NCI-H187 treated with DMSO at 0.1 percent for 48 hours (cell line): ENCODE measurements around the gene THOC1.

Experiments used
- DNase-seq: peaks from one replicate; lab custom pipeline; 2025; lab: John Stamatoyannopoulos, UW

Gene THOC1

GRCh38 chr18:274313-274712 lies 6.5 kb upstream of the THOC1 start:
- no peak for DNase-seq

GRCh38 chr18:273525-273924 lies 5.7 kb upstream of the THOC1 start:
- DNase-seq = no peak

- DNase-seq = no peak
These were observed 4.8 kb upstream of the THOC1 start for GRCh38 chr18:272650-273049.

DNA sequence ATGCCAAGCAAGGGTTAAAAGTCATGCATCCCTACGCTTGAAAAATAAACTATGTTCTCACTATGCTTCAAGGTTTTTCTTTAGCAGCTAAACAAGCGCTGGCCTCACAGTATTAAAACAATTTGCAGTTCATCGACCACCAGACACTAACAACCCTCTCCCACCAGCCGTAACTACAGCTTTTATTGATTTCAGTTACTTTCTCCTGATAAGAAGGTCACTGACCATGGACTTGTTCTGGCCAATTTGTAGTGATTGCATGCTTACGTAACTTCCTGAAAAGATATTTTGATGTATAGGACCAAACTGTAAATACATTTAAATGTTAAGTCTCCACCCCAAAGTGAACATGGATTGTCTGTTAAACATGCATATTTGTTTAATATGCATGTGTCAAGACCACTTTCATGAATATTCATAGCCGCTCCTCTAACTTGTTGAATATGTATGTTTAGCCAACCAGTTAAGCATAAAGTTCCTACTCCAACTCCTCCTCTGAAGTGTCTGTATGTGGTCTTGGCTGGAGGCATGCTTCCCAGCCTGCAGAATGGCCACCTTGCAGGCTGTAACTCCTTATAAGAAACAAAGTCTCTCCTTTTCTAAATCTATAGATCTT lies 1.7 kb upstream of the THOC1 start:
- no peak for DNase-seq

DNA sequence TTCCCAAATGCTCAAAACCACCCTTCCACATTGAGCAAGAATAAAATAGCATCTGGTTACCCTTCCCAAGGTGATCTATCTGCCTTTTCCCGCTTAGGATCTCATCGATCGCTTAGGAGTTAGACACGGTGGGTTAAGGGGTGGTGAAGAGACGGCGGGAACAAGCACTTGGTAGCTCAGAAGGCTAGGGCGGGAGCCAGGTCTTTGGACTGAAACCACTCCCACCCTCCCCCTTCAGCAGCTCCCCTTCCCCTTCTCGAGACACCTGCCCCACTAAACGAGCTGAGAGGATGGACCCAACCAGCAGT lies 513 bp downstream of the THOC1 start:
- DNase-seq = no peak

DNA sequence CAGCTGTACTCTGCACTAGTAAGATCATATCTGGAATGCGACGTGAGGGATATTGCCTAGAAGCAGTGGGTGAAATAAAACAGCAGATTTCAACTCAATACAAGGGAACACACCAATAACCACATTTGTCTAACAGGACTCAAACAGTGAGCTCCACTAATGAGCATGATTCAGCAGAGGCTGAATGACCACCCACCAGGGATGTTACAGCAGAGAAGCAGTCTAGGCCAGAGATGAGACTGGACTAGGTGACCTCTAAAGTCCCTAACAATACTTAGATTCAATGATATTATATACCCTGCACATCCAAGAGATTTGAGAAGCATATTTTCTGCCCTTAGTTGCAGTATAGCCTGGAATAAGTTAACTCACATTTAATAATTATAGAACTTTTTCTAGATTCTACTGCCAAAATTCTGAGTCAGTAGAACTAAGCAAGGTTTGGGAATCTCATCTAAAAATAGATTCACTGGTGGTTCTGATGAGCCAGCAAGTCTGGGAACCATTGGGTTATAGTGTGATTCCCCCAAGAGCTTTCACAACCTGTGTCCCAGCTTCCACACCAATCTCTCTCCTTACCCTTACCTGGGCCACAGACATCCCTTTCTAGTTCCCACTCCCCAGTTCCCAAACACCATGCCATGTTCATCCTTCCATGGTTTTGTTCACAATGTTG lies 6.3 kb downstream of the THOC1 start:
- no peak for DNase-seq

DNA sequence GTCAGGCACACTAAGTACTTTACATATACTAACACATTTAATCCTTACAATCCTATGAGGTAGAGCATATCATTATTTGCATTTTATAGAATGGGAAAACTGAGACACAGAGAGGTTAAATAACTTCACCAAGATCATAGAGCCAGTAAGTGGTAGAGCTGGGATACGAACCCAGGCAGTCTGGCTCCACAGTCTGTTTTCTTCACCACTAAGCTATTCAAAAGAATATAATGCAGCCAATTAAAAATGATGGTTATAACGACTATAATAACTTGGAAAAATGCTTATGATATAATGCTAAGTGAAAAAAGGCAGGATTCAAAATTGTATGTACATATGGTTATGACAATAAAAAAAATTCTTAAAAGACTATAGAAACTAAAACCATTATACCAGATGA lies 7.3 kb downstream of the THOC1 start:
- DNase-seq = no peak

DNA sequence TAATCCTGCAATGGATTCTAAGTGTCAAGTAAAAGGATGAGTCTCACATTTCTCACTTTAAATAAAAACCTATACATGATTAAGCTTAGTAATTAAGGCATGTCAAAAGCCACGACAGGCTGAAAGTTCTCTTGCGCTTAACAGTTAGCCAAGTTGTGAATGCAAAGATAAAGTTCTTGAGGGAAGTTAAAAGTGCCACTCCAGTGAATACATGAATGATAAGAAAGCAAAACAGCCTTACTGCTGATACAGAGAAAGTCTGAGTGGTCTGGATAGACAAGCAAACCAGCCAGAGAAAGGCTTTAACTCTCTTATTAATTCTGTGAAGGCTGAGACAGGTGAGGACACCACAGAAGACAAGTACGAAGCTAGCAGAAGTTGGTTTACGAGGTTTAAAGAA lies 12.7 kb downstream of the THOC1 start:
- no peak for DNase-seq

DNA sequence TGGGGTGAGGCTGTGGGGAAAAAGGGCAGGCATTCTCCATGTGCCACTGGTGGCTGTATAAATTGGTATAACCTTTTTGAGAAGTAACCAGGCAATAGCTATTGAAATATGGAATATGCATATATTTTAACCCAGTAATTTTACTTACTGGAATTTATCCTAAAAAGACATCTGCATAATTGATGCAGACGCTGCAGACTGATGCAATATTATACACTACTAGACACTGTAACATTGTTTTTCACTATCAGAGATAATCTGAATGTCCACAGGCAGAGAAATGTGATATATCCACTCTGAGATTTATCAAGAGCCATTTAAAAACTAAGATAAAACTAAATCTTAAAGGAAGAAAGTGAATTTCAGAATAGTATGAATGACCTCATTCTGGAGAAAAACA lies 14.7 kb downstream of the THOC1 start:
- DNase-seq = no peak

- DNase-seq = no peak
These were observed 16.3 kb downstream of the THOC1 start for GRCh38 chr18:251572-251971.

DNA sequence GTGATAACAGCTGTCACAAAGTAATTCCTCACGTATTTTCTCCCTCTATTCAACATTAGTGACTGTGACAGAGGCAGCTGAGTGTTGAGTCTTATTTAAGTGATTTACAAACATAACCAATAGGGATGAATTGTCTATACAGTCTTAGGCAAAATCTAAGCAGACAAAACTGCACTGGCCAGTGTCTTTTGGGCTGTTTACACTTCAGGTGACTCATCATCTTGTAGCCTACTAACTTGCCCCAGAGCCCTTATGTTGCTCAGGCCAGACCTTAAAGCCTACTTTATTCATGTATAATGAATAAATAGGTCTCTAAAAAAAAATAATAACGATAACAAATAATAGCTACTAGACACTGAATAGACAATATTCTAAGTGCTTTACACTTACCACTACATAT lies 17.2 kb downstream of the THOC1 start:
- no peak for DNase-seq

GRCh38 chr18:248053-248452 lies 19.8 kb downstream of the THOC1 start:
- no peak for DNase-seq

DNA sequence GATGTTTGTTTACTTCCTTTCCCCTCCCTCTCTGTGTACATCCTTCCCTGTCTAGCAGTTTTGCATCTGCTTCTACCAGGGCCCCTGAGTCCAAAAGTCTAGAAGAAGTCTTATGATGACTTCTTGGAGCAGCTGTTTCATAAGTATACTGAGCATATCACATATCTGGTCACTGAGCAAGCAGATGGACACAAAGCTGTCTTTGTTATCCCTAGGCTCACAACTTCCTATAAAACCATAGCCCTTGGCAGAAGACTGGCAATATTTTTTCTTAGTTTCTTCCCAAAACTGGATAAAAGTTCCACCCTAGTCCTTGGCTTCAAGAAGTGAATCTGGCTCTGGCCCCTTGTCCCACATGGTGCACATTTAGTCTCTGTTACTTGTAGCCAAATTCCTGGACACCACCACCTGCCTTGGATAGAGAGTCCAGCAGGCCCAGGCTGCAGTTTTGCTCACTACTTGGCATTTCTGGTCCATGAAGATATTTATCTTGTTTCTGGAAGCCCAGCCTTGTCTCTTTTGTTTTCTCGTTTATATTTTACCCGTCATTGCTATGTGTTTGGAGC lies 22.5 kb downstream of the THOC1 start:
- DNase-seq = no peak

DNA sequence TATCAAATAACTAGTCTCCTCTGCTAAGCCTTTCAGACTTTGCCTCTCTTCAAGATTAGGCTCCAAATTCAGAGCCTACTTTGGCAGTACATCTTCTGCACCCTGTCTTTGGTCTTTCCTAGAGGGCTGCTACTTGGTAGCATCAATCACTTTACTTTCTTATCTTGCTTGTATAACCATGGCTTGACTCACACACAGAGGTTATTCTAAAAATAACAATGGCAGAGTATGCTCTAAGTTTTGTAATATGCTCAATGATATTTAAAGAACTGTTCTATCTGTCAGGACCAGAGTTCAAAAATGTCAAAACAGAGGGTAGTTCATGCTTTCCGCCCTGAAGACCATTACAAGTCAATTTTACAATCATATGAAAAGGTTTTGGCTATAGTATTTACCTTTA lies 27.7 kb downstream of the THOC1 start:
- DNase-seq = no peak

GRCh38 chr18:231563-231962 lies 36.3 kb downstream of the THOC1 start:
- DNase-seq = no peak

DNA sequence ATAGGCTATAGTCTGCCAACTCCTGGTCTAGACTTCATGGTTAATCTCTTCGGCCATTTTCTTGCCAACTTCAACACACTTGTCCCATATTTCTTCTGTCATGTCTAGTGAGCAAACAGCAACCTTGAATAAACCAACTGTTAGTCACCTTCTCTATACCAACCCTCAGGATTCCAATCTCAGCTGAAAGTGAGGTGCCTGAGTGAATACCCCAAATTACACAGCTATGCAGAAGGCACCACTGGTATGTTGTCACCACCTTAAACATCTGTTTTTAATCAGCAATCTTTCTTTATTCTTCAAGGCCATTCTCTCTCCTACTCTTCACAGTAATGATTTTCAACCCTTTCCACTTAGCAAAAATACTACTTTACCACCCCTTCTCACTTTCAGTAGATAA lies 39.3 kb downstream of the THOC1 start:
- no peak for DNase-seq

- no peak for DNase-seq
These were observed 39.9 kb downstream of the THOC1 start for GRCh38 chr18:227902-228301.

DNA sequence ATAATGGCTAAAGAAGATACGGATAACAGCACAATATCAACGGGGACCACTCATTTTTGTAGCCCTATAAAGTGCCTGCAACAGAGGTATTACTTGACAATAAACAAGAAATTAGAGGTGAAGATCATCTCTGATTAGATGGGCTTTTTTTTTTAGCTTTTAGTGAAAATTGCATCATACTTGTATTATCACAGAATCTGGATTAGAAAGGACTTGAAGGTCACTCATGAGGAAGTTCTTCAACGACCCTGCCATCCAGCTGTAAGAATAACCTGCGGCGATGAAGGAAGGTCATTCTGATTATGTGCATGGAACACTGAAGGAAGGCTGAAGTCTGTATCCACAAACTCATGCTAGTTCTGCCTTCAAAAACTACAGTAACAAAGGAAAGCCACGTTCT lies 40.5 kb downstream of the THOC1 start:
- DNase-seq = no peak

DNA sequence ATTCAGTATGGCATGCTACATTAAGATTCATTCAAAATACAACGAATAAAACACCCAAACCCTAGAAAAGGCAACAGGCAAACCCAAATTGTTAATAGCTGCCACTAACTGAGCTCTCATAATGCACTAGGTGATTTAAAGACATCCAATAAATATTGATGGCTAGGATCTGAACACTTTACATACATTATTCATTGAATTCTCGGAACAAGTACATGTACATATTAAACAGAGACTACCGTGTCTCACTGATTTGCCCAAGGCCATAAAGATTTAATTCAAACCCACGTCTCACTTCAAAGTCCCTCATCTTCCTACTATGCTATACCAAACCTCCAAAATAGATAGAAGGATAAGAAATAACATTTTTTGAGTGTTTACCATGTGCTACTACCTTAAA lies 42.1 kb downstream of the THOC1 start:
- no peak for DNase-seq

DNA sequence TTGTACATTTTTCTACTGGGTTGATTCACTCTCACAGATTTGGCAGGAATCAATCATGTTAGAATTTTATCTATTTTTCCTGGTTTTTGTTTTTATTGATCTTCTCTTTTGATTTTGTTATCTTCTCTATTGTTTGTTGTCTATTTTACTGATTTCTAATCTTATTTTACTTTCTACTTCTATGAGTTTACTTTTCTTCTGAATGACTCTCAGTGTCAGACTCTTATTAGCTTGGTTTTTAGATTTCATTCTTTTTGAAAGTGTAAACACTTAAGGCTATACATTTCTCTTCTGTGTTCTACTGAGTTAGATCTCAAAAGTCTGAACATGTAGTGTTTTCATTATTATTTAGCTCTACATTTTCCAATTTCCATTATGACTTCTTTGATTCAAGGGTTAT lies 47.1 kb downstream of the THOC1 start:
- no peak for DNase-seq

GRCh38 chr18:217532-218336 lies 50.1 kb downstream of the THOC1 start:
- no peak for DNase-seq

DNA sequence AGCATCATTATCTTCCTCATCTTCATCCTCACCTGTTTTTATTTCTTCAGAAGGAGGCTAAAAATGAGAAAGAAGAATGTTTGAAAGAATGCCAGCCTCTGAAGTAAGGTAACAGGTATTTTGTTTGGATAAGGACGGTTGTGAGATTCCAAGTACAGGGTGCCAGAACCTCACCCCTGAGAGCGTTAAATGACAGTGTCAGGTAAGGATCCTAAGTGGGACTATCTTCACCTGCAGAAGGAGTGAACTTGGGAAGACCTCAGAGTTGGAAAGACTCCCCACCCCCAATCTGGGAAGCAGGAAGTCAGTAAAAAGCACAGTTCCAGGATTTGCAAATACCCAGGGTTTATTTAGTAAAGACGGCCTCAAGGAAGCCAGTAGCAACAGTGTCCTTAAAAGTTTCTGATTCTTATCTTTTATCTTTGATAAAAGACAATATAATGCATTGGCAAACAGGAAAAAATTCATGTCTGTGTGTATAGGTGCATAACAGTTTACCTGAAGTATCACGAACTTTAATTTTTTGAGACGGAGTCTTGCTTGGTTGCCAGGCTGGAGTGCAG lies 52.3 kb downstream of the THOC1 start:
- no peak for DNase-seq

DNA sequence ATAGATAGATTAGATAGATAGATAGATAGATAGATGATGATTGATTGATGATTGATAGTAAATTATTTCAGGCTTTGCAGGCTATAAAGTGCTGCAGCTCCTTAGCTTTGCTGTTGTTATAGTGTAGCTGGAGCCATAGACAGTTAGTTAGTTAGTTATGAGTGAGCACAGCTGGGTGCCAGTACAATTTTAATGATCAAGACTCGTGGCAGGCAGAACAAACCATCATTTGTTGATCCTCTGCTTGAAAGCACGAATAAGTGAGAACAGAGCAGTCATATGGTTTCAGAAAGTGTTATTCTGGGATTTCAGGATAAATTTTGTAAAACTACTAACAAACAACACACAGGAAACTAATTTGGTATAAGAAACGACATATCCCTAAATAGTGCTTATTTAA lies 53.9 kb downstream of the THOC1 start:
- no peak for DNase-seq
